ENCODE results near the gene ZNF768.
A peak's percentile ranks its signal among the peaks of the same experiment; 100 is the strongest.
"Not testable (repeated sequence)": the region's sequence is repeated elsewhere in the genome, so short reads cannot be mapped to it uniquely, and the experiment has no call there.

Gene ZNF768

GRCh38 chr16:30510376-30510938, 15.9 kb downstream of the ZNF768 start:
- no peak for DNase-seq (ENCODE audit: low spot score)

GRCh38 chr16:30509081-30509765, 17.1 kb downstream of the ZNF768 start:
- no peak for DNase-seq (ENCODE audit: low spot score)

- DNase-seq (ENCODE audit: low spot score) = no peak
Measured at GRCh38 chr16:30503403-30504296, 22.7 kb downstream of the ZNF768 start.

DNA sequence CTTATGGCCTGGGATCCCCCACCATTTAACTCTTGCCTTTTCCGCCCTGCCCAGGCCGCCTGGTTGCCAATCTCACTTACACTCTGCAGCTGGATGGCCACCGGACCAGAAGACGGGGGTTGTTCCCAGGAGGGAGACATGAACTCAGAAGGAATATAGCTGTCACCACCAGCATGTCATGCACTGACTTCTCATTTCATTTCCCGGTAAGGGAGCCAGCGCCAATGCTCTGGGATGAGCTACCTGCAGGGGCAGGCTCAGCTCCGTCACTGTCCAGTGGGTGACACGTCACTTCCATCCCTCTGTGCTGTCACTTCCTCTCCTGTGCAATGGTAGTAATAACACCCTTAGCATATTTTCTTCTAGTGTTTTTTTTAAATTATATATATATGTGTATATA, 27.1 kb downstream of the ZNF768 start:
- no peak for DNase-seq (ENCODE audit: low spot score)

GRCh38 chr16:30494709-30495108, 31.7 kb downstream of the ZNF768 start:
- DNase-seq (ENCODE audit: low spot score) = no peak

DNA sequence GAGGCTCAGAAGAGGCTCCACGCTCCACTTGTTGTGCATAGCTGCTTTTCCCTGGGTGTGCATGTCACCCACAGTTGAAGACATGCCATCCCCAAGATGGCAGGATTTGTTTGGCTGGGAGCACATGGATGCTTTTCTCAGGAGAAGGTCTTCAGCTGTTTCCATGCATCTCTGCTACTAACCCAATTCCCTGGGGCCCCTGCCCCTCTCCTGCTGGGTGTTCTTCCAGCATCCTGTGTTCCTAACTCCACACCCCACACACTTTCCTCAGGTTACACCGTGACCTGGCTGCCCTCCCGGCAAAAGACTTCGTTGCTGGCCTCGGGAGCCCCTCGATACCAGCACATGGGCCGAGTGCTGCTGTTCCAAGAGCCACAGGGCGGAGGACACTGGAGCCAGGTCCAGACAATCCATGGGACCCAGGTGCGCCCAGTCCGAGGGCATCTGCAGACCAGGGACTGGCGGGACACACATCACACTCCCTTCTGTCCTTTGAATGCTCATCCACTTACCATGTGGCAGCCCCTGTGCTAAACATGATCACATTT, 32.4 kb downstream of the ZNF768 start:
- DNase-seq (ENCODE audit: low spot score) = no peak

GRCh38 chr16:30491744-30492308, 34.5 kb downstream of the ZNF768 start:
- peak; percentile 93 for DNase-seq (ENCODE audit: low spot score)

DNA sequence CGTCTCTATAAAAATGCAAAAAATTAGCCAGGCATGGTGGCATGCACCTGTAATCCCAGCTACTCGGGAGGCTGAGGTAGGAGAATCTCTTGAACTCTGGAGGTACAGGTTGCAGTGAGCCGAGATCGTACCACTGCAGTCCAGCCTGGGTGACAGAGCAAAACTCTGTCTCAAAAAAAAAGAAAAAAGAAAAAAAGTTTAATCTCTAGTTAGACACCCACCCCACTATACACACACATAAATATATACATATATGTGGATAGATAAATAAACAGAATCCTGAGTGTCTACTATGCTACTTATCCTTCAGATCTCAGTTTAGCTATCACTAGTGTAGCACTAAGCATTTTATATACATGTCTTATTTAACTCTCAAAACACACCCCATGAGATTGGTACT, 35.1 kb downstream of the ZNF768 start:
- no peak for DNase-seq (ENCODE audit: low spot score)

DNA sequence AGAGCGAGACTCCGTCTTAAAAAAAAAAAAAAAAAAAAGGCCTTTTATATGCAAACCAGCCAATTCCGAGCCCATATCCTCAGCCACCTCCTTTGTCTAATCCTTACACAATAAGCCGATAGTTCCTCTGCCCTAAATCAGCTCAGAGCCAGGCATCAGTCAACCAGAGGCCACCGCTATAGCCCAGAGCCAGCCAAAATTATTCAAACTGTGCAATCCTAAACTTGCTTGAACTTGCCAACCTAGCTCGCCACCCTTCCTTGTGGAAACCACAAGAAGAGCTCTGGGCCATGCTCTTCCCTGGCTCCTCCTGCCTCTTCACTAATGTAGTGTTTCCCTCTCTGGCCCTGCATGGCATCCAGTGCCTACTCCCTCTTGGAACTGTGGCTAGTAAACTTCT, 36.2 kb downstream of the ZNF768 start:
- DNase-seq (ENCODE audit: low spot score) = no peak

GRCh38 chr16:30488764-30489605, 37.4 kb downstream of the ZNF768 start:
- peak; percentile 66 for DNase-seq (ENCODE audit: low spot score)

- peak; percentile 16 for DNase-seq (ENCODE audit: low spot score)
Measured at GRCh38 chr16:30485818-30486436, 40.4 kb downstream of the ZNF768 start.

DNA sequence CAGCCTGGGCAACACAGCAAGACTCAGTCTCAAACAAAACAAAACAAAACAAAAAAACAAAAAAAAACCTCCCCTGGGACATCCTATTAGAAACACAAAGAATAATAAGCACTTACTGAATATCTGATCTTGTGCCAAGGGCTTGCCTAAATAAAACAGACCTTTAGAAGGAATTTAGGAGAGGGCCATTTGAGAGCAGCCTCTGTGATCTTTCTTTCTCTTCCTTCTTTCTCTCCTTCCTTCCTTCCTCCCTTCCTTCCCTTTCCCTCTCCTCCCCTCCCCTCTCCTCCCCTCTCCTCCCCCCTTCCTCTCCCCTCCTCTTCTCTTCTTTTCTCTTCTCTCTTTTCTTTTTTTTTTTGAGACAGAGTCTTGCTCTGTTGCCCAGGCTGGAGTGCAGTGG, 41.5 kb downstream of the ZNF768 start:
- no peak for DNase-seq (ENCODE audit: low spot score)

GRCh38 chr16:30482366-30482765, 44.0 kb downstream of the ZNF768 start:
- DNase-seq (ENCODE audit: low spot score) = no peak

DNA sequence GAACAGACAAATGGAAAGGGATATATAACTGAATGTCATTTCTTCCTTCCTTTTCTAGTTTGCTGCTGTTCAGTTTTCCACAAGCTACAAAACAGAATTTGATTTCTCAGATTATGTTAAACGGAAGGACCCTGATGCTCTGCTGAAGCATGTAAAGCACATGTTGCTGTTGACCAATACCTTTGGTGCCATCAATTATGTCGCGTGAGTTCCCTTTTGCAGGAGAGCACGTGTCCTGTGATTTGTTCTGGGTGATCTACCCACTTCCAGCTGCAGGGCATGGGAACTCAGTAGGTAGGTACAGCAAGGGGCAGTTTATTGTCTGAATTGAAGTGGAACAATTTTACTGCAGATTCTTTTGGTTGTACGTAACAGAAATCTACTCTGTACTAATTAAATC, 45.0 kb downstream of the ZNF768 start:
- DNase-seq (ENCODE audit: low spot score) = no peak

GRCh38 chr16:30478766-30479478, 47.4 kb downstream of the ZNF768 start:
- DNase-seq (ENCODE audit: low spot score) = no peak

- not testable (repeated sequence) for DNase-seq (ENCODE audit: low spot score)
Measured at GRCh38 chr16:30477773-30478172, 48.6 kb downstream of the ZNF768 start.

GRCh38 chr16:30476991-30477390, 49.4 kb downstream of the ZNF768 start:
- no peak for DNase-seq (ENCODE audit: low spot score)

- DNase-seq (ENCODE audit: low spot score) = no peak
Measured at GRCh38 chr16:30474684-30475083, 51.7 kb downstream of the ZNF768 start.

DNA sequence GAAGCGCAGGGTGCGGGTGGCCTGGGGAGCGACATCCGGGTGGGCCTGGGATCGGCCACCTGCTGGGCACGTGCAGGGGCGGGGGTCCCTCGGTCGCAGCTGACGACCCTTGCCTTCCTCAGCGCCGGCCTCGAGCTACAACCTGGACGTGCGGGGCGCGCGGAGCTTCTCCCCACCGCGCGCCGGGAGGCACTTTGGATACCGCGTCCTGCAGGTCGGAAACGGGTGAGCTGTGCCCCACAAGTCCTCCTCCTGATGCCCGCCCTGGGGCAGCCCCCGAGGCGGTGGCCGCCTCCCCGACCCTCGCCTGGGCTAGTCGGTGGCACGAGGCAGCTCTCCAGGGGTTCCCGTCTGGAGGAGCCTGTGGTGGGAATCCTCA, 52.3 kb downstream of the ZNF768 start:
- DNase-seq (ENCODE audit: low spot score) = no peak

All from kidney tubule cell (primary cell).